GM18520 (cell line): Measurements from ENCODE around the gene MYT1.

Source experiments
- ATAC-seq: cut with Tn5 transposase; IDR thresholded peaks from one replicate; pipeline ENCODE4 v1.9.1; 2021; ENCODE audit not compliant: unreplicated experiment

Gene MYT1

GRCh38 chr20:64153861-64154589 is 10.2 kb upstream of the MYT1 start:
- ATAC-seq = no peak

- no peak for ATAC-seq
These were observed 9.5 kb upstream of the MYT1 start for GRCh38 chr20:64154590-64155257.

- ATAC-seq = no peak
These were observed 8.8 kb upstream of the MYT1 start for GRCh38 chr20:64155258-64156135.

DNA sequence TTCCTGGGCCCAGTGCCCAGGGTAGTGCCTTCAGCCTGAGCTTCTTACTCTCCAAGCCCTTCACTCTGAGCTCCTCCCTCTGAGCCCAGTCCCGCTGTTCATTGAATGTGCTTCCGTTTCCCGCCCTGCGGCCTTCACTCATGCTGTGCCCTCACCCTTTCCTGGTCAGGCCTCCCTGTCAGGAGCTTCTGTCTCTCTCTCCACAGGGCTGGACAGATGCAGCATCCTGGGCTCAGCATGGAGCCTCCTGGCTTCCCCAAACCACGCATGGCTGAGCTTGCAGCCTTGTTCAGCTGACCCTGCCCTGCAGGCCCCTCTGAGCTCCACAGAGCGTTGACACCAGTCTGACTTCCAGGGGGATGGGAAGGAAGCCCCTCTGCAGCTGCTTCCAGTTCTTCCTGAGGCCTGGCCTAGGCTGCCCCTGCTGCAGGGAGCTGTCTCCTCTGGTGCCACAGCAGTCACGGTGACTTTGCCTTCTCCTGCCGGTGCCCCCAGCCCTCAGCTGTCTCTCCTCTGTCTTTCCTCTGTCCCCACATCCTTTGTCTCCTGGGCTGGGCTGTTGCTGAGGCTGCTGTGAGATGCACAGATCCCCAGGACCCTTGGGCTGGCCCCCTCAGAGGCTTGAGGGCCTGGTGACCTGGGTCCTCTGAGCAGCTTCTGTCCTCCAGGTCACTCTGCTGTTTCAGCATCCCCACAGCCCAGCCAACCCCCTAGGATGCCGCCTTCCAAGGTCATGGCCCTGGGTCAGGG is 7.9 kb upstream of the MYT1 start:
- ATAC-seq = no peak

DNA sequence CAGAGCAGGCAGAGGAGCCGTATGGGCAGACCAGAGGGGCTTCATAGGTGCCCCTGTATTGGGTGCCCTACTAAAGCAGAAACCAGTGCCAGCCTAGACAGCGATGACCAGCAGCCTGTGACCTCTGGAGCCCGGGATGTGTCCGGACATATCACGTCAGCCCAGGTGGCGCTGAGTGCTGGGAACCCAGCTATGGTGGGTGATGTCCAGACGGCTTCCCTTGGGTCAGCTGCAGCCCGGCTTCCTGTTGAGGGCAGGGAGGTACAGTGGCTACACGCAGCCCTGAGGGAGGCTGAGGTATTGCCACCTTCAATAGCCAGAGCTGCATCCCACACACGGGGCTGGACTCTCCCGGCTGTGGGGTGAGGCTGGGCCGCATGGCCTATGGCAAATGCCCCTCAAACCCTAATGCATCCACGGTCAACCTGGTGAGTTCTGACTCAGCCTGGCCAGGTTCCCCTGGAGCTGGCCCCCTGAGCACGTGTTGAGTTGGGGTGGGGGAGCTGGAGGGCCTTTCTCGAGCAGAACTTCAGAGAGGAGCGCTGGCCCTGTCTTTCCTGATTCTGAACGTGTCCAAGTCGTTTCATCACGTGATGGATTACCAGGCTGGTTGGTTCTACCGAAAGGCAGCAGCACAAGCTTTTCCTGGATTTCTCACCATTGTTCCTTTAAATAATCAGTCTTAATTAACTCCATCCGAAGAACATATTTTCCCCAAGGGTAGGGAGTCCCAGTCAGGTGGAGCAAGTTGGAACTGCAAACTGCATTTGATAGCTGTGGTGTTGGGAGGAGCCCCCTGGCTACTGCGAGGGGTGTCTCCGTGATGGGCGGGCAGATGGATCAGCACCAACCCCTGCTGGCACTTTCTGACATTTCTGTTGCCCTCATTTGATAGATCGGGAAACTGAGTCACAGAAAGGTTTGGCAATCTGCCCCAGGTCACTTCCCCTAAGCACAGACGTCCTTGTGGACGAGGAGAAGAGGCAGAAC is 7.1 kb upstream of the MYT1 start:
- ATAC-seq = no peak

DNA sequence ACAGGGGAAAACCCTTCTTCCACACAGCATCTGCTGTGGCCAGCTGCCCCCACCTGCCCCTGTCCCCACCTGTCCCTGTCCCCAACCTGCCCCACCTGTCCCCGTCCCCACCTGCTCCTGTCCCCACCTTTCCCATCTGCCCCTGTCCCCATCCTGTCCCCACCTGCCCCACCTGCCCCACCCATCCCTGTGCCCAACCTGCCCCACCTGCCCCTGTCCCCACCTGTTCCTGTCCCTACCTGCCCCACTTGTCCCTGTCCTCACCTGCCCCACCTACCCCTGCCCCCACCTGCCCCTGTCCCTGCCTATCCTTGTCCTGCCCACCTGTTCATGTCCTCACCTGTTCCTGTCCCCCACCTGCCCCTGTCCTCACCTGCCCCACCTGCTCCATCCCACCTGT is 6.4 kb upstream of the MYT1 start:
- no peak for ATAC-seq

GRCh38 chr20:64158346-64159285 is 5.6 kb upstream of the MYT1 start:
- ATAC-seq = no peak

GRCh38 chr20:64159286-64159680 is 5.0 kb upstream of the MYT1 start:
- ATAC-seq = no peak

DNA sequence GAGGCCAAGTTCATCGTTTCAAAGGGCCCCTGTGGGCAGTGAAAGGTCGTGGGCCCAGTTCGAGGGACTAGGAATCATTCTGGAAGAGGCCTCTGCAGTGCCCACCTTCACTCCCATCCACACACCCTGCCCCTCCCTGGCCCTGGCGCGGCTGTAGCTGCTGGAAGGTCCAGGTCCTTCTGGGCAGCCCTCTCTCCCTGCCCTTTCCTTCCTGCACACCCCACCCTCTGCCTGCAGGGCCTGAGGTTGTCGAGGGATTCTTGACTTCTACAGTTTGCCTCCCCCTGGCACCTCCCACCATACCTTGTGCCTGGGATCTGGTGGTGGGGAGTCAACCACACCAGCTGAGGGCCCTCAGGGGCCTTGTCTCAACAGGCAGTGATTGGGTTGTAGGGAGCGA is 4.5 kb upstream of the MYT1 start:
- no peak for ATAC-seq

DNA sequence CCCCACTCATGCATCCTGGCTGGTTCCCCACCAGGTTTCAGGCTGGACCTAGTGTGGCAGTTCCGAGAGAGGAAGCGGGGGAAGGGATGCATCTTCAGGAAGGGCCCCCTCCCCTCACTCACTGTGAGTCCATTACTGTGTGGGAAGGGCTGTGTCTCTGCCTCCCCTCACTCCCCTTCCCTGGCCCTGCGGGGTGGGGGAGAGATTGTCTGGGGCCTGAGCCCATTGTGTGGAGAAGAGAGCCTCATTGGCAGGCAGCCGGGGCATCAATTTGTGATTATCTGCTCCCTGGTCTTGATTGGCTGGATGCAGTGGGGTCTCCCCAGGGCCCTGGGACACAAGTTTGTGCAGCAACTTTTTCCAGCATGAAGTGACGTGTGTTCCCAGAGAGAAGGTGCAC is 4.1 kb upstream of the MYT1 start:
- ATAC-seq = no peak

DNA sequence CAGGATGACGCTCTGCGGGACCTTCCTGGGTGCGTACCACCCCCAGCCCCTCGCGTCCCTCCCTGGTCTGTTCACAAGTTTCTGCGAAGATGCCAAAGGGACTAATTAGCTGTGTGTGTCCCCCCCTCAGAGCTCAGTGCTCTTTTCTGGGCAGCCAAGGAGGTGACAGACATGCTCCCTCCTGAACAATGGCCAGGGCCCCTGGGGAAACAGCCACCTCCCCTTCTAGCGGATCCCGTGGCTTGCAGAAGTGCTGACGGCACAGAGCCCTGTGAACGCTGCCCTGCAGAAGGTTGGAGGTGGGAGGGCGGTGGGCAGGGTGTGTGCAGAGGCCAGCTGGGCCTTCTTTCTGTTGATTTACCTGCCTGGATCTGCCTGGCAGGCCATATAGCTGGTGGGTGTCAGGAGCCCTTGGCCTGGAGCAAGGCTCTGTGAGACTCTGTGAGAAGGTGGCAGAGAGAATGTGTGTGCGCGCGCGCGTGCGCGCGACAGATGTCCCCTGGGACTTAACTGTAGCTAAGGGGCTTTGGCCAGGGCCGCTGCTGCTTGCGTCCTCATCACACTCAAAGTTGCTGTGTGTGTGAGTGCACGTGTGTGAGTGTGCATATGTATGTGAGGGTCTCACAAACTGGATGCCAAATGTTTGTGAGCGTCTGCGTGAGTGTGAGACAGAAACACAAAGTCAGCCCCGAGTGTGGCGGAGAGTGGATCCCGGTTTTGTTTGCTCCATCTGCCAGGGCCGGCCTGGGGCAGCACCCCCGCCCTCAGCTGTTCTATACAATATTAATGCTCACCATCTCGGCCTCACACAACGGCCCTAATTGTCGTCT is 3.5 kb upstream of the MYT1 start:
- ATAC-seq = no peak

- ATAC-seq = no peak
These were observed 2.7 kb upstream of the MYT1 start for GRCh38 chr20:64161356-64162238.

- no peak for ATAC-seq
These were observed 1.9 kb upstream of the MYT1 start for GRCh38 chr20:64162239-64162910.

- ATAC-seq = no peak
These were observed 503 bp upstream of the MYT1 start for GRCh38 chr20:64163776-64164122.

DNA sequence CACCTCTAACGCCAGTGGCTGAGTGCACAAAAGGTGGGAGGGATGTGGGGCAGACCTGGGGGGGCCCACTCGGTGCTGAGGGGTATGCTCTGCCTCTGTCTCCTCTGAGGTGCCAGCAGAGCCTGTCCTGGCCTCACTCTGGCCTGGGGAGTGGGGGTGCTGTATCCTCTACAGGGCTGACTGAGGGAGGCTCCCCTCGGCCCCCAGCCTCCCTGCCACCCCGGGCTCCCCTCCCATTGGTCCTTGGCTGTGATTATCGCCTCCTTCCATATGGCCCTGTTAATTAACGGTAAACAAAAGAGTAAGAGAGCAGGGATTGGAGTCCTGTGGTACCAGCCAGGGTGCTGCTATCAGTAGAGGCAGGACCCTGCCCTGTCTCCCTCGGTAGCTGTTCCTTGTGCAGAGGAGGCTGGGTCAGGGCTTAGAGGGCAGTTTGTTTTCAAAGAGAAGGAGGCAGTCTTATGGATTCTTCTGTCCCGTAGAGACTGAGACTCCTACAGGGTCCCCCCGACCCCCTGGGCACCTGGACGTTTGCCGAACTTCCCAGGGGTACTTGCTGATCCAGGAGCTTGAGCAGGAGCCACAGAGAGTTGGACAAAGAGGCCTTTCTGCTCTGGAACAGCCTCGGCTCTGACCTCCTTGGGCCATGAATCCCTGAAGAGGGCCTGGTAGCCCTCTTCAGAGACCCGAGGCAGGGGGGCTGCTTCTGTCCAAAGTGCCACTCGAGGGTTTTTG is 1.8 kb downstream of the MYT1 start:
- no peak for ATAC-seq
